ENCODE results near the gene TOMM40L.

- TF ChIP-seq POLR2A (IDR thresholded peaks at IDR 0.05; ENCODE audit: low read depth, low read length) (no peak), POU2F2 (IDR thresholded peaks at IDR 0.05; ENCODE audit: low read depth, low read length) (no peak)
Measured at GRCh38 chr1:161193561-161194235, 32.2 kb upstream of the TOMM40L start.
